ENCODE results near the gene IREB2.
"Not testable (repeated sequence)": the region's sequence is repeated elsewhere in the genome, so short reads cannot be mapped to it uniquely, and the experiment has no call there.

The IREB2 gene

DNA sequence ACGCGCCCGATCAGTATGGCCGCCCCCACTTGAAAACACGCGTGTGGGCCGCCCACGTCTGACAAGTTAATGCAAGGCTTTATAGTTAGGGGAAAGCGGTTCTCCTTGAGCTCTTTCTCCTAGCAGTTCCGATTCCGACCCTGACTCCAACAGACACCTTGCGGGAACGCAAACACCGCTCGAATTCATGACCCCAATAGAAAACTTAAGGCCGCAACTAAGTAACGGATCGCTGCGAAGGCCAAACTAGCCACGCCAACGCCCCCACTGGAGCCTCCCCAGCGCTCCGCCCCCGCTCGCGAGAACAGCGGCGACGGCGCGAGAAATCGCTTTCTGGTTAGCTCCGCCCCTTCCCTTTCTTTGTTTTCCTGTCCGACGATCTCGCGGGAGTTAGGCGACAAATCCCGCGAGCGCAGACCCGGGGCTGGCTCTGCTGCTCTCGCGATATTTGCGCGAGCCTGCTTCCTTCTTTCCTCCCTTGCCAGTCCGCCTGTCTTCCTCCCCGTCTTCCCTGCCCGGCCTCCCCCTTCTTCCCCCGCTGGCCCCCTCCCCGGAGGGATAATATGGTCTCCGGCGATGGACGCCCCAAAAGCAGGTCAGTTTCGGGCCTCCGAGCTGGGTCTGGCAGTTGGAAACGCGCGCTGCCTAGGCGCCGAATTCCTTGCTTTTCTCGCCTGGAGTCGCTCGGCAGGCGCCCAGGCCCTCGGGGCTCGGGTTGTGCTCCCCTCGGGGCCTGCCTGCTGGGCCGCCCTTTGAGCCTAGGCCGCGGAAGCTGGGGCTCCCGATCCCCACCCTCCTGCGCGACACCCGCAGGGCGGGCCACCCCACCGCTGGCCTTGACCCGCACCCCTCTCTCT, at the start of gene IREB2:
IREB2 (plus strand) TSS at position 455 of the 857 bp plus-strand sequence; CDS start at position 577, 122 bp downstream.
- peak; percentile 93 to 94 for DNase-seq (ENCODE audit: low read depth in 2 of 2)

DNA sequence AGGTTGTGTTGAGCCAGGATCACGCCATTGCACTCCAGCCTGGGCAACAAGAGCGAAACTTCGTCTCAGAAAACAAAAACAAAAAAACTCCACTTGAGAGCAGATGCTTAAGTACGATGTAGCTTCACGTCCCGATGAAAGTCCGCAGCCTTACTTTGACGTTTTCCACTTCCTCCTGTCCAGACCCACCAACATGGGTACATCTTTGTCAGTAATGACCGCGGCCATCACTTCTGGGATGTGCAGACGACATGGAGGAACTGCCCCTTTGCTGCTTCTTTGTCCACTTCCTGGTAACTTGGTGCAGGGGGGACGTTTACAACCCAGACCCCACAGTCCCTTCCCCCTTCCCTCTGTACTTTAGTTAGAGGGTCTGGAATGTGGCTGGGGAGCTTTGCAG, 49.2 kb upstream of the IREB2 start:
- DNase-seq (ENCODE audit: low read depth in 2 of 2) = no peak

- no peak for DNase-seq (ENCODE audit: low read depth in 2 of 2)
Observed at GRCh38 chr15:78389322-78389721, 48.7 kb upstream of the IREB2 start.

GRCh38 chr15:78389738-78390137, 48.3 kb upstream of the IREB2 start:
- no peak for DNase-seq (ENCODE audit: low read depth in 2 of 2)

DNA sequence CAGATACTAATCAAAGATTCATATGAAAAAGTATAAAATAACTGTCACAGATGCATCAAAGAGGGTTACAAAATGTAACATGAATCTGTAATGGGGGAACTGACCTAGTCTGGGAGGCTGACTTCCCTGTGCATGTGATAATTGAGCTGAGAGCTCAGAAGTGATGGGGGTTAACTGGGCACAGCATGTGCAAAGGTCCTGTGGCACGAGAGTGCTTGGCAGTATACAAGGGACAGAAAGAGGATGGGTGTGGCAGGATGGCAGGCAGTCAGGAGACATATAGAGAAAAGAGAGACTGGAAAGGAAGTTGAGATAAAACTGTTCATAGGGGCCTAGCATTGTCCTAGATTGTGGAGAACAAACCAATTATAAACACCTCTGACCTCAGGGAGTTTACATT, 47.8 kb upstream of the IREB2 start:
- no peak for DNase-seq (ENCODE audit: low read depth in 2 of 2)

DNA sequence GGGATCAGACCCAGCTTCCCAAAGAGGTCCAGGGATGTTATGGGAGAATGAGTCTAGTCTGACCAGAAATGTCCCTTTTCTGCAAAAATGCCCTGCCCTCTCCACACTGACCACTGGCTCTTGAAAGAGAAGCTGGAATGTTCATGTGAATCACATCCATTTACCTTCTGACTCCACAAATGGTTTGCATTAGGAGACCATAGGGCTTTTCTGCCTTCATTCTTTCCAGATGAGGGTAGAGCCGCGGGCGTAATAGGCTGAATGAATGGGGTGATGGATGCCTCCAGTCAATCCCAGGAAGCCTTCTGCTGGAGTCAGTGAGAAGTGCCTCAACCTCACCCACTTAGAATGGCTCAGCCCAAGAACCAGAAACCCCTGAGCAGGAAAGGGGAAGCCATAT, 47.2 kb upstream of the IREB2 start:
- DNase-seq (ENCODE audit: low read depth in 2 of 2) = no peak

DNA sequence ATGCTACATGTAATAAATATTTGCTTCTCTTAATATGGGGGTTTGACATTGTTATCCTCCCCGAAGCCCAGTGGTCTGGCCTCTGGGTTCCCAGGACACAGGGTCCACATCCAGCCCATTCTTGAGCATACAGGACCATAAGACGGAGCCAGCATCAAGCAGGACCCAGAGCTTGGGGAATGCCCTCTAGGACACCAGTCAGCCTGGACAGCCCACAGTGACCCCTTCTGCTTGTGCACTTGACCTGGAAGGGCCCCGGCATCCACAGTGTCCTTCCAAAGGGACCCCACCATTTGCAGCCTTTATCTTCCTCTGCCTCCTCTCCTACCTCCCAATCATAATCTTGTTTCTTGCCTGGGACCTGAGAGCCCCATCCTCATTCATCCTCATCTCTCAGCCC, 46.2 kb upstream of the IREB2 start:
- no peak for DNase-seq (ENCODE audit: low read depth in 2 of 2)

- DNase-seq (ENCODE audit: low read depth in 2 of 2) = no peak
Observed at GRCh38 chr15:78392430-78392829, 45.6 kb upstream of the IREB2 start.

GRCh38 chr15:78393137-78393536, 44.9 kb upstream of the IREB2 start:
- DNase-seq (ENCODE audit: low read depth in 2 of 2) = no peak

DNA sequence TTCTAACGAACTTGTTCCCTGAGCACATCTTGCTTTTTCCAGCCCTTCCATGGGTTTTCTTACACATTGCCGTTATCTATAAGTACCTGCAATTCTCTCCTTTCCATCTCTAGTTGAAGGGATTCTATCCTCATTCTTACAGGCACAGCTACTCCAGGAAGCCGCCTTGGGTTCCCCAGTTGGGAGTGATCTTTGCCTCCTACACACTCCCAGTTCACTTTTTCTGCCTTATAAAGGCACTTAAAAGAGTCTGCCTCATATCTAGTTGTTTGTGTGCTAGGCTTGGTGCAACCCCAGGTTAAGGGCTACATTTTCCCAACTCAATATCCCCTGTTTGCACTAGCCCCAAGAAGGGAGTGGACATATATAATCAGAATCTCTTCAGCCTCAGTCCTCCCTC, 44.0 kb upstream of the IREB2 start:
- DNase-seq (ENCODE audit: low read depth in 2 of 2) = no peak

DNA sequence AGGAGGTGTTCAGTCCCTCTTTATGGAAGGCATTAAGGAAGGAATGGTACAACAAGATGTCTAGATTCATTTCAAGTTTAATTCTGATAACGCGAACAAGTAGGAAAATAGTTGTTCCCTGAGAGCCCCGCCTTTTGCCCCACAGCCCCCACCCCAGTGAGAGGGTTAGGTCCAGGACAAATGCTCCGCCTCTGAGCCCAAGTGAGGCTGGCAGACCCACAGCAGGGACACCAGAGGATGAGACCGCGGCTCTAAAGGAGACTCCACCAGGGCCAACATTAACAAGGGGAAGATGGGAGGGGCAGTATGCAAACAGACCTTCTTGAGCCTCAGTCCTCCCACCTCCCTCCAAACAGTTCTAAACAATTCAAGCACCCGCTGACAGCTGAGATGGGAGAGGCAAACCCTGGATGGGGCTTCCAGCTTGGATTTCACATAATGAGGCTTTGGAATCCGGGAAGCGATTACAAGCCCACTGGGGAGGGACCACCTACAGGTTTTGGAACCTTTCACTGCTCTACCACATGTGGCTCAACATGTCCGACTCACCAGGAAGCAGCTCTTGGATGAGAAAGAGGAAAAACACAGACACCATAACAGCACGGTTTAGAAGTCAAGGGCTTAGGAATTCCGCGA, 42.9 kb upstream of the IREB2 start:
- DNase-seq (ENCODE audit: low read depth in 2 of 2) = no peak

DNA sequence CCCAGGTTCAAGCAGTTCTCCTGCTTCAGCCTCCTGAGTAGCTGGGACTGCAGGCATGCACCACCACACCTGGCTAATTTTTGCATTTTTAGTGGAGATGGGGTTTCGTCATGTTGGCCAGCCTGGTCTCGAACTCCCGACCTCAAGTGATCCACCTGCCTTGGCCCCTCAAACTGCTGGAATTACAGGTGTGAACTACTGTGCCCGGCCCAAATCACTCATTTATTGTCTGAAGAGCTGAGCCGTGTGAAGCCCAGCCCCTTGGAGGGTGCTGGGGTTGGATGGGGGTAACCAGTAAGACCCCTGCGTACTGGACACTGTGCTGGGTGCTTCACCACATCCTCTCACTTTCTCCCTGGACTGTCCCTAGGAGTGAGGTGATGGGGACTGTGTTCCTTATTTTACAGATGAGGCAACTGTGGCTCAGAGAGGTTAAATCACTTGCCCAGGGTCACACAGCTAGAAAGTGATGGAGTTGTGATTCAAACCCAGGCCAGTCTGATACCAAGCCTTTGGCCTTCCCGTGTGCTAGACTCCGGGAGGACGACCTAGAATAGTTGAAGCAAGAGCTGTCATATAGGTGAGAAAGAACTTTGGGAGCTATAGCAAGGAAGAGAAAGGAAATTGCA, 41.7 kb upstream of the IREB2 start:
- DNase-seq (ENCODE audit: low read depth in 2 of 2) = no peak

DNA sequence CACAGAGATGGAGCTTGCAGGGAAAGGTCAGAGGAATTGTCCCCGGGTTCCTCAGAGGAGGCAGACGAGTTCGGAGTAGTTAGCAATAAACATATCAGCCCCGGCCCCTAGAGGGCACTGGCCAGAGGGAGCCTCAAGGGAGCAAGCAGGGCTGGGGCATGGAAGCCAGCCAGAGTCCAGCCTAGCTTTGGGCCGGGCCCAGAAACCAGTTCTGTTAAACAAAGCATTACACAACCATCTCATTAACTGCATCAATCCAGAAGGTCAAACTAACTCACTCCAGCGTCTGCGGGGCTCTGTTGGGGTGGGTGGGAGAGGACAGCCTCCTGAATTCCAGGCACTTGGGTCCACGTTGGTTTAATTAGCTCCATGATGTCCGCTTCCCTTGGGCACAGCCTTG, 41.0 kb upstream of the IREB2 start:
- DNase-seq (ENCODE audit: low read depth in 2 of 2) = no peak

GRCh38 chr15:78397382-78397781, 40.6 kb upstream of the IREB2 start:
- DNase-seq (ENCODE audit: low read depth in 2 of 2) = no peak

GRCh38 chr15:78398076-78398825, 39.8 kb upstream of the IREB2 start:
- DNase-seq (ENCODE audit: low read depth in 2 of 2) = no peak

GRCh38 chr15:78399091-78399490, 38.9 kb upstream of the IREB2 start:
- no peak for DNase-seq (ENCODE audit: low read depth in 2 of 2)

- DNase-seq (ENCODE audit: low read depth in 2 of 2) = no peak
Observed at GRCh38 chr15:78402061-78402610, 35.9 kb upstream of the IREB2 start.

GRCh38 chr15:78404125-78404524, 33.9 kb upstream of the IREB2 start:
- DNase-seq (ENCODE audit: low read depth in 2 of 2) = no peak

DNA sequence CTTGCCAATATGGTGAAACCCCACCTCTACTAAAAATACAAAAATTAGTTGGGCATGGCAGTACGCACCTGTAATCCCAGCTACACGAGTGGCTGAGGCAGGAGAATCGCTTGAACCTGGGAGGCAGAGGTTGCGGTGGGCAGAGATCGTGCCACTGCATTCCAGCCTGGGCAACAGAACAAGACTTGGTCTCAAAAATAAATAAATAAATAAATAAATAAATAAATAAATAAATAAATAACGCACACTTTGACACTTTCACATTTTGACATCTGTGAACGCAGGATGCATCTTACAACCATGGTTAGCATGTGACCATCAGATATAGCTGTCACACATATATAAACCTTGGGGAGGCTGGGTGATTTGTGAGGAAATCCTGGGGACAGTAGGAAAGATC, 33.2 kb upstream of the IREB2 start:
- not testable (repeated sequence) for DNase-seq (ENCODE audit: low read depth in 2 of 2)

GRCh38 chr15:78405336-78405924, 32.6 kb upstream of the IREB2 start:
- no peak for DNase-seq (ENCODE audit: low read depth in 2 of 2)

GRCh38 chr15:78406016-78406585, 31.9 kb upstream of the IREB2 start:
- no peak for DNase-seq (ENCODE audit: low read depth in 2 of 2)
